Caco-2 (cell line): Measurements from ENCODE around the gene ZNF397. TPM values are rescaled to one million over a fixed set of nuclear protein-coding genes. Genes with fewer than 3 reads are reported as not detected.
"Not testable (repeated sequence)": the region's sequence is repeated elsewhere in the genome, so short reads cannot be mapped to it uniquely, and the experiment has no call there.

Experiments used
- BruUV-seq: library from RNA; stranded (reverse); fragments of 400-500 nt; replicated peaks from 2 replicates; lab custom pipeline; 2021; lab: Mats Ljungman, UMichigan
- CTCF ChIA-PET: fragments of 300-600 bp; sonication (Branson Sonifier 250); formaldehyde crosslinking; loops from one replicate; lab custom pipeline; 2022; ENCODE audit warnings: antibody characterized with exemption; lab: Charles Lee
- POLR2A ChIA-PET: fragments of 300-600 bp; sonication (Branson Sonifier 250); formaldehyde crosslinking; loops from one replicate; lab custom pipeline; 2022; ENCODE audit warnings: antibody characterized with exemption; lab: Charles Lee
- DNase-seq, 2 experiments: peaks; one replicate each; pipeline versions ENCODE4 v3.0.0 to v3.0.0-alpha.2; 2020 to 2022
- H3K27me3 ChIP-seq: replicated peaks from 2 replicates; pipeline ENCODE4 v1.6.0; 2011; ENCODE audit warnings: low read length; ENCODE audit not compliant: control insufficient read depth, insufficient read depth
- H3K36me3 ChIP-seq: 2 replicates; pipeline ENCODE4 v1.5.1; 2011; ENCODE audit warnings: low read length; ENCODE audit not compliant: control insufficient read depth, insufficient read depth
- H3K4me1 ChIP-seq: fragments of 250-450 bp; sonication (Bioruptor Pico); 2 replicates; pipeline ENCODE4 v1.5.1; 2020; ENCODE audit warnings: mild to moderate bottlenecking
- H3K4me3 ChIP-seq: 2 replicates; pipeline ENCODE4 v1.5.1; 2011; ENCODE audit warnings: low read depth, mild to moderate bottlenecking, control low read depth, low read length
- H3K9me3 ChIP-seq: fragments of 250-450 bp; sonication (Bioruptor Pico); 2 replicates; pipeline ENCODE4 v1.5.1; 2020; ENCODE audit warnings: mild to moderate bottlenecking, moderate library complexity
- H3K27ac Mint-ChIP-seq: one replicate; pipeline ENCODE4 v1.8.0; 2022; ENCODE audit warnings: mixed read lengths; ENCODE audit not compliant: unreplicated experiment
- H3K27me3 Mint-ChIP-seq: one replicate; pipeline ENCODE4 v1.8.0; 2022; ENCODE audit warnings: mixed read lengths; ENCODE audit not compliant: insufficient read depth, unreplicated experiment
- H3K36me3 Mint-ChIP-seq: one replicate; pipeline ENCODE4 v1.8.0; 2022; ENCODE audit warnings: mild to moderate bottlenecking, mixed read lengths; ENCODE audit not compliant: insufficient read depth, unreplicated experiment
- H3K4me1 Mint-ChIP-seq: one replicate; pipeline ENCODE4 v1.8.0; 2022; ENCODE audit warnings: low read depth, mixed read lengths; ENCODE audit not compliant: unreplicated experiment
- H3K4me3 Mint-ChIP-seq: one replicate; pipeline ENCODE4 v1.8.0; 2022; ENCODE audit warnings: mild to moderate bottlenecking, moderate library complexity, mixed read lengths; ENCODE audit not compliant: unreplicated experiment
- H3K9me3 Mint-ChIP-seq: one replicate; pipeline ENCODE4 v1.8.0; 2022; ENCODE audit warnings: mixed read lengths; ENCODE audit not compliant: unreplicated experiment
- intact Hi-C: fragments of 100-400 bp; cut with micrococcal nuclease; formaldehyde crosslinking; loops from one replicate; pipeline ENCODE4 v1.10.0; 2022; ENCODE audit not compliant: unreplicated experiment
- total RNA-seq: library from RNA; stranded (reverse); gene quantifications from 2 replicates; pipeline ENCODE4 v1.2.3, GENCODE V29; 2022
- TF ChIP-seq, protein P1 (sequence below), 2 experiments: fragments of 200-600 bp in 1 of 2; IDR thresholded peaks; 1 replicate in 1 of 2; 2 replicates in 1 of 2; pipeline versions ENCODE4 v1.5.1 to v1.8.0; 2011 to 2022; ENCODE audit warnings: antibody characterized with exemption in 1 of 2, control low read depth in 1 of 2, inconsistent platforms in 1 of 2, low read depth in 1 of 2, low read length in 1 of 2, mild to moderate bottlenecking in 1 of 2, moderate library complexity in 1 of 2; ENCODE audit not compliant: insufficient read depth in 1 of 2, severe bottlenecking in 1 of 2, unreplicated experiment in 1 of 2

Gene ZNF397
- total RNA-seq, 1 experiment from 2014 or later: 4.9 TPM

DNA sequence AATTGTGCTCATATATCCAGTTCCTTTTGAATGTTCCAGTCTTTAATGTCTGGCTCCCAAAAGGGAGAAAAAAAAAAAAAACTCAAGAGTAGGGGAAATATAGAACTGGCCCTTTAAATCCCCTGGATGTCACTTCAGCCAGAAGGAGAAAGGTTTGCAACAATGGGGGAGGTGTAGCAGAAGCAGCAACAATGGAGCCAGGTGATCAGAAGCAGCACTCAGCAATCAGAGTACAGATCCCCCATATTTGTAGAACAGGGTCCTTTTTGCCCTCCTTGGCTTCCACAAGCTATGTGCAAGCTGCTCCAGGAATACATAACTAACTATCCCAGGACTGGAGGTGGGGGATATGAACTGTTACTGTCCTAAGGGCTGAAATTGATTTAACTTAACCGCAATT is 25.8 kb upstream of the ZNF397 start:
- no peak overlapping the region for H3K4me3 ChIP-seq
- H3K9me3 ChIP-seq: no peaks in the 10 kb centered on the region
- intact Hi-C loops: no loop called here
- H3K36me3 ChIP-seq: no peaks in the 10 kb centered on the region
- no peak for DNase-seq
- Mint-ChIP-seq H3K36me3 (no peaks in the 10 kb centered on the region), H3K27ac (no peak overlapping the region), H3K9me3 (no peaks in the 10 kb centered on the region), H3K4me3 (no peak overlapping the region), H3K4me1 (no peaks in the 10 kb centered on the region), H3K27me3 (no peaks in the 10 kb centered on the region)
- BruUV-seq: no TSS peak
- CTCF ChIA-PET: no interaction called here
- H3K27me3 ChIP-seq: no peaks in the 10 kb centered on the region
- no peaks in the 10 kb centered on the region for H3K4me1 ChIP-seq
- POLR2A ChIA-PET: no interaction called here
- TF ChIP-seq, protein P1, sequence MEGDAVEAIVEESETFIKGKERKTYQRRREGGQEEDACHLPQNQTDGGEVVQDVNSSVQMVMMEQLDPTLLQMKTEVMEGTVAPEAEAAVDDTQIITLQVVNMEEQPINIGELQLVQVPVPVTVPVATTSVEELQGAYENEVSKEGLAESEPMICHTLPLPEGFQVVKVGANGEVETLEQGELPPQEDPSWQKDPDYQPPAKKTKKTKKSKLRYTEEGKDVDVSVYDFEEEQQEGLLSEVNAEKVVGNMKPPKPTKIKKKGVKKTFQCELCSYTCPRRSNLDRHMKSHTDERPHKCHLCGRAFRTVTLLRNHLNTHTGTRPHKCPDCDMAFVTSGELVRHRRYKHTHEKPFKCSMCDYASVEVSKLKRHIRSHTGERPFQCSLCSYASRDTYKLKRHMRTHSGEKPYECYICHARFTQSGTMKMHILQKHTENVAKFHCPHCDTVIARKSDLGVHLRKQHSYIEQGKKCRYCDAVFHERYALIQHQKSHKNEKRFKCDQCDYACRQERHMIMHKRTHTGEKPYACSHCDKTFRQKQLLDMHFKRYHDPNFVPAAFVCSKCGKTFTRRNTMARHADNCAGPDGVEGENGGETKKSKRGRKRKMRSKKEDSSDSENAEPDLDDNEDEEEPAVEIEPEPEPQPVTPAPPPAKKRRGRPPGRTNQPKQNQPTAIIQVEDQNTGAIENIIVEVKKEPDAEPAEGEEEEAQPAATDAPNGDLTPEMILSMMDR (IDR thresholded peaks at IDR 0.05; ENCODE audit: insufficient read depth in 1 of 2, low read depth in 1 of 2, low read length in 1 of 2, severe bottlenecking in 1 of 2, unreplicated experiment in 1 of 2): no peak

DNA sequence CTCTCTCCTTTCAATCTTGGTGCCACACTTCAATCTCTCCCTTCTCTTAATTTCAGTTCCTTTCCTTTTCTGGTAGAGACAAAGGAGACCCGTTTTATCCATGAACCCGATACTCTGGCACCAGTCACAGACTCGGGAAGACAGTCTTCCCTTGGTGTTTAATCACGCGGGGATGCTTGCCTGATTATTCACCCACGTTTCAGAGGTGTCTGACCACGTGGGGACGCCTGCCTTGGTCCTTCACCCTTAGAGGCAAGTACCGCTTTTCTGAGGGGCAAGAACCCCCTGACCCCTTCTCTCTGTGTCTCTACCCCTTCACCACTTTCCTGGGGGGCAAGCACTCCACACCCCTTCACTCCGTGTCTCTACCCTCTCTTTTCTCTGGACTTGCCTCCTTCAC is 24.2 kb upstream of the ZNF397 start:
- H3K4me3 Mint-ChIP-seq, POLR2A ChIA-PET, H3K36me3 ChIP-seq, H3K9me3 Mint-ChIP-seq, CTCF ChIA-PET, H3K27ac Mint-ChIP-seq, H3K27me3 Mint-ChIP-seq, BruUV-seq, H3K4me1 ChIP-seq, intact Hi-C loops, H3K4me1 Mint-ChIP-seq, H3K4me3 ChIP-seq, H3K27me3 ChIP-seq, H3K9me3 ChIP-seq, DNase-seq, H3K36me3 Mint-ChIP-seq: not testable (repeated sequence)

DNA sequence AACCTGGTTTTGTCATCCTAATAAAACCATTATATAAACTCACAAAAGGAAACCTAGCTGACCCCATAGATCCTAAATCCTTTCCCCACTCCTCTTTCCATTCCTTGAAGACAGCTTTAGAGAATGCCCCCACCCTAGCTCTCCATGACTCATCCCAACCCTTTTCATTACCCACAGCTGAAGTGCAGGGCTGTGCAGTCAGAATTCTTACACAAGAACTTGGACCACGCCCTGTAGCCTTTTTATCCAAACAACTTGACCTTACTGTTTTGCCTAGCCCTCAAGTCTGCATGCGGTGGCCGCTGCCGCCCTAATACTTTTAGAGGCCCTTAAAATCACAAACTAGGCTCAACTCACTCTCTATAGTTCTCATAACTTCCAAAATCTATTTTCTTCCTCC is 21.5 kb upstream of the ZNF397 start:
- H3K27me3 Mint-ChIP-seq, H3K9me3 ChIP-seq, POLR2A ChIA-PET, H3K36me3 ChIP-seq, BruUV-seq, H3K4me3 Mint-ChIP-seq, H3K4me3 ChIP-seq, H3K27me3 ChIP-seq, intact Hi-C loops, H3K4me1 ChIP-seq, DNase-seq, H3K4me1 Mint-ChIP-seq, H3K9me3 Mint-ChIP-seq, H3K27ac Mint-ChIP-seq, H3K36me3 Mint-ChIP-seq: not testable (repeated sequence)
- CTCF ChIA-PET: interaction anchor here (0.6 kb wide), 1 partner anchor 866 kb away, joined by 3 read pairs; no protein-coding TSS in a partner anchor

DNA sequence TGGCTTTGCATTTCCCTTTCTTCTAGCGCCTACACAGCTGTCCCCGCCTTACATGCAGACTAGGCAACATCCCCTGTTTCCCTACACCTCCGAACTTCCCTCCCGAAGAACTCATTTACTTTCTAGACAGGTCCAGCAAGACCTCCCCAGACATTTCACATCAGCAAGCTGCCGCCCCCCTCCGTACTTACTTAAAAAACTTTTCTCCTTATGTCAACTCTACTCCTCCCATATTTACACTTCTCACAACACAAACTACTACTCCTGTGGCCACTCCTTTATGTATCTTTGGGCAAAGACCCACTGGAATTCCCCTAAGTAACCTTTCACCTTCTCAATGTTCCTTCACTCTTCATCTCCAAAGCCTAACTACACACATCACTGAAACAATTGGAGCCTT is 20.4 kb upstream of the ZNF397 start:
- CTCF ChIA-PET: no interaction called here
- intact Hi-C loops: no loop called here
- H3K4me1 ChIP-seq: no peaks in the 10 kb centered on the region

More for the DNA sequence above, 20.4 kb upstream of the ZNF397 start:
- Histone ChIP-seq H3K36me3 (no peaks in the 10 kb centered on the region), H3K9me3 (no peaks in the 10 kb centered on the region), H3K27me3 (no peaks in the 10 kb centered on the region), H3K4me3 (no peak overlapping the region)
- Mint-ChIP-seq H3K27me3 (no peaks in the 10 kb centered on the region), H3K4me3 (no peak overlapping the region), H3K27ac (no peak overlapping the region), H3K4me1 (no peaks in the 10 kb centered on the region), H3K9me3 (no peaks in the 10 kb centered on the region), H3K36me3 (no peaks in the 10 kb centered on the region)
- no peak for DNase-seq
- no TSS peak for BruUV-seq
- TF ChIP-seq, protein P1 (IDR thresholded peaks at IDR 0.05; ENCODE audit: insufficient read depth in 1 of 2, low read depth in 1 of 2, low read length in 1 of 2, severe bottlenecking in 1 of 2, unreplicated experiment in 1 of 2): no peak
- POLR2A ChIA-PET: no interaction called here
